Measurements from ENCODE around the gene PAX5. TPM values are rescaled to one million over a fixed set of nuclear protein-coding genes. Genes with fewer than 3 reads are reported as not detected.

Gene PAX5
- total and polyA plus RNA-seq, 3 donors from 2014 or later, result 0.79 to 1.9 (median 1.3) TPM

GRCh38 chr9:36924757-36925432 lies 109.2 kb downstream of the PAX5 start:
- H3K27ac ChIP-seq, result no peak overlapping the region
- H3K36me3 ChIP-seq (ENCODE audit: low read depth, missing control alignments), result no peaks in the 10 kb centered on the region
- DNase-seq, result no peak
- intact Hi-C loops (cut with DNase I; ENCODE audit: low total_unique reads), result no loop called here
- TF ChIP-seq POLR2A (IDR thresholded peaks at IDR 0.05), result no peak
- no peak for TF ChIP-seq CTCF (IDR thresholded peaks at IDR 0.05)
- H3K27me3 ChIP-seq, result no peaks in the 10 kb centered on the region
- WGBS, 2 donors, result 43 to 46% methylated on average over 4 of the region's 4 CpGs
- no peak overlapping the region for H3K4me3 ChIP-seq
- no peaks in the 10 kb centered on the region for H3K9me3 ChIP-seq
- H3K4me1 ChIP-seq, result no peaks in the 10 kb centered on the region

- TF ChIP-seq POLR2A (IDR thresholded peaks at IDR 0.05) (no peak), CTCF (IDR thresholded peaks at IDR 0.05) (no peak)
- Histone ChIP-seq H3K36me3 (ENCODE audit: low read depth, missing control alignments) (no peaks in the 10 kb centered on the region), H3K9me3 (no peaks in the 10 kb centered on the region), H3K27ac (no peak overlapping the region), H3K4me1 (no peaks in the 10 kb centered on the region), H3K4me3 (no peak overlapping the region), H3K27me3 (no peaks in the 10 kb centered on the region)
- intact Hi-C loops (cut with DNase I; ENCODE audit: low total_unique reads), result no loop called here
- no peak for DNase-seq
- WGBS, 2 donors, result 82 to 84% methylated on average over 4 of the region's 4 CpGs
Observed at GRCh38 chr9:36924071-36924470, 110.0 kb downstream of the PAX5 start.

DNA sequence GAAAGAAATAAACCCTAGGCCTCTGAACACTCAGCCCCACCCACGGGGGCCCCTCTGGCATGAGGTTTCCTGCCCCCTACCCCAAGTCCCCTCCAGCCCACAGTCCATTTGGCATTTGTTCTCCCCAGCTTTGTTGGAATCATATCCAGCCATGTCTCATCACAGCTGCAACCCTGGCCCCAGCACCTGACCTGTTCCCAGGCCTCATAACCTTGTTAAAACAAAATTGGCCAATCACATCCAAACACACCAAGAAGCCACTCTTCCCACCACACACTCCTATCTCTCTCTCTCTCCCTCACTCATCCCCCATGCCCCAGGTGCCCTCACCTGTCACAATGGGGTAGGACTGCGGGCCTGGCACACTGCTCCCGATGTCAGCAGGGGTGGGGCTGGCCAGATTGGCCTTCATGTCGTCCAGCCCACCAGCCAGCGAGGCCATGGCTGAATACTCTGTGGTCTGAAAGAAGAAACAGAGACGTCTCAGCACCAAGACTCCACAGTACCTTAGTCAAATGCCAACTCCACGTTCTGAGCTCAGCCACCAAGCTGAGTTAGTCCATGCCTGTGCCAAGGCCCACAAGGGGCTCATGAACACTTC lies 110.9 kb downstream of the PAX5 start:
- no peaks in the 10 kb centered on the region for H3K27me3 ChIP-seq
- DNase-seq, result no peak
- no peaks in the 10 kb centered on the region for H3K9me3 ChIP-seq
- intact Hi-C loops (cut with DNase I; ENCODE audit: low total_unique reads), result no loop called here
- no peak overlapping the region for H3K27ac ChIP-seq
- no peak overlapping the region for H3K4me3 ChIP-seq
- no peaks in the 10 kb centered on the region for H3K36me3 ChIP-seq (ENCODE audit: low read depth, missing control alignments)
- WGBS, 2 donors, result 84 to 90% methylated on average over 7 of the region's 7 CpGs
- no peak for TF ChIP-seq POLR2A (IDR thresholded peaks at IDR 0.05)
- TF ChIP-seq CTCF (IDR thresholded peaks at IDR 0.05), result no peak
- H3K4me1 ChIP-seq, result no peaks in the 10 kb centered on the region

- no peak for DNase-seq
- H3K36me3 ChIP-seq (ENCODE audit: low read depth, missing control alignments), result no peaks in the 10 kb centered on the region
- H3K27me3 ChIP-seq, result no peaks in the 10 kb centered on the region
- H3K4me3 ChIP-seq, result no peak overlapping the region
- H3K4me1 ChIP-seq, result no peaks in the 10 kb centered on the region
- intact Hi-C loops (cut with DNase I; ENCODE audit: low total_unique reads), result no loop called here
- no peak overlapping the region for H3K27ac ChIP-seq
- H3K9me3 ChIP-seq, result no peaks in the 10 kb centered on the region
- TF ChIP-seq CTCF (IDR thresholded peaks at IDR 0.05) (no peak), POLR2A (IDR thresholded peaks at IDR 0.05) (no peak)
- WGBS, 2 donors, result 87 to 91% methylated on average over 4 to 5 of the region's 5 CpGs
Observed at GRCh38 chr9:36922548-36922947, 111.5 kb downstream of the PAX5 start.

DNA sequence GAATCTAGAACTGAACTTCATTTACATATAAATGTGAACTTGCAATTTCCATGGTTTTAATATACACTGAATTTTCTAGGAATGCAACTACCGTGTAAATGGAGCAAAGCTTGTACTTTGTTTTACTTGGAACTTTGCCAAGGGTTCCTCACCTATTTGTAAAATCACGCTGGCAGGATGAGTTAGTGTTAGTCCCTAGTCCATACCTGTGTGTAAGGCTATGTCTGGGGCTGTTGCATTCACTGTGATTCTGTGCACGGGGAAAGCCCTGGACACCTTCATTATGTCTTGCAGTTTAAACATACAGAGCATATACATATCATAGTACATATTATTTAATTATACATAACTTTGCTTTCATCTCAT lies 119.9 kb downstream of the PAX5 start:
- no peak overlapping the region for H3K27ac ChIP-seq
- DNase-seq, result no peak
- no peaks in the 10 kb centered on the region for H3K9me3 ChIP-seq
- WGBS, 2 donors, result 46 to 52% methylated on average over 3 of the region's 3 CpGs
- TF ChIP-seq POLR2A (IDR thresholded peaks at IDR 0.05), result no peak
- no peak for TF ChIP-seq CTCF (IDR thresholded peaks at IDR 0.05)
- no peaks in the 10 kb centered on the region for H3K36me3 ChIP-seq (ENCODE audit: low read depth, missing control alignments)
- no peaks in the 10 kb centered on the region for H3K27me3 ChIP-seq
- no peak overlapping the region for H3K4me3 ChIP-seq
- intact Hi-C loops (cut with DNase I; ENCODE audit: low total_unique reads), result no loop called here
- H3K4me1 ChIP-seq, result no peaks in the 10 kb centered on the region
